GM19452 (cell line): ENCODE results near the gene YY1.
A peak's percentile ranks its signal among the peaks of the same experiment; 100 is the strongest.
"Not testable (repeated sequence)": the region's sequence is repeated elsewhere in the genome, so short reads cannot be mapped to it uniquely, and the experiment has no call there.

Experiments
- ATAC-seq: cut with Tn5 transposase; IDR thresholded peaks from one replicate; pipeline ENCODE4 v1.9.1; 2021; ENCODE audit not compliant: unreplicated experiment

YY1 gene

DNA sequence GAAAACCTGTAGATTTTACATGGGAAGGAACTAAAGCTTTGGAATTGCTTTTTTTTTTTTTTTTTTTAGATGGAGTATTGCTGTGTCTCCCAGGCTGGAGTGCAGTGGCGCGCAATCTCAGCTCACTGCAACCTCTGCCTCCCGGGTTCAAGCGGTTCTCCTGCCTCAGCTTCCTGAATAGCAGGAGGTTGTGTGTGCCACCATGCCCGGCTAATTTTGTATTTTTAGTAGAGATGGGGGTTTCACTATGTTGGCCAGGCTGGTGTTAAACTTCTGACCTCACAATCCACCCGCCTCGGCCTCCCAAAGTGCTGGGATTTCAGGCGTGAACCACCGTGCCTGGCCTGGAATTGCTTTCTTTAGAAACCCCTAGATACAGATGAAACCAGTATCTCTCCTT lies 44.5 kb downstream of the YY1 start:
- not testable (repeated sequence) for ATAC-seq

DNA sequence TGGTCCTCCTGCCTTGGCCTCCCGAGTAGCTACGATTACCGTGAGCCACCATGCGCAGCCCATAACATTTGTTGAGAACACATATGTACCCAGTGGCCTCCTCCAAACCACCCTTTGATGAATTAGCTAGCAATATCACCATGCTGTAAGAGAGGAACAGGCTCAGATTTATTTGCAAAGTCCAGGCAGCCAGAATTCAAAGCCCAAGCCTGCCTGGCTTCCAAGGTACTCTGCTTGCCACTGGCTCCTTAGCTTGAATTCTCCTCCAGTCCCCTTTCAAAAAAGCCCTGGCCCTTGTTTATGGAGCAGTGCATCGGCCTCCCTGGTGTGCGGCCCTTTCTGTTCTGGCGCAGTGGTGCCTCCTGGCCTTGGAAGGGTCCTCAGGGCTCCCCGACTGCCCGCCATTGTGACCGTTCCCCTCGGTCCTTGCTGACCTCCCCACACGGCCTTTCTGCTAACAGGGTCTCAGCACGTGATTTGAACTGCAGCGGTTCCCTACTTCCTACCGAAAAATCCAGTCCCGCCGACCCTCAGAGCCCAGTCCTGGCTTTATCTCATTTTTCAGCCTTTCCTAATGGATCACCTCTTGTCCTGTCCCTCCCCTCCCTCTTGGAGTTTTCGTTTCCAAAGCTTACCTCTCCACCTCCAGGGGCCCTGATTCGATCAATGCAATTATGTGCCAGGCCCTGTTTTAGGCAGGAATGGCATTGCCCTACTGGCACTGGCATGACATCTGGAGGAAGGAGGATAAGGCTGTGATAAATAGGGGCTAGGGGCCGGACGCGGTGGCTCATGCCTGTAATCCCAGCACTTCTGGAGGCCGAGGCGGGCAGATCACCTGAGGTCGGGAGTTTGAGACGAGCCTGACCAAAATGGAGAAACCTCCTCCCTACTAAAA lies 45.3 kb downstream of the YY1 start:
- ATAC-seq, result no peak

DNA sequence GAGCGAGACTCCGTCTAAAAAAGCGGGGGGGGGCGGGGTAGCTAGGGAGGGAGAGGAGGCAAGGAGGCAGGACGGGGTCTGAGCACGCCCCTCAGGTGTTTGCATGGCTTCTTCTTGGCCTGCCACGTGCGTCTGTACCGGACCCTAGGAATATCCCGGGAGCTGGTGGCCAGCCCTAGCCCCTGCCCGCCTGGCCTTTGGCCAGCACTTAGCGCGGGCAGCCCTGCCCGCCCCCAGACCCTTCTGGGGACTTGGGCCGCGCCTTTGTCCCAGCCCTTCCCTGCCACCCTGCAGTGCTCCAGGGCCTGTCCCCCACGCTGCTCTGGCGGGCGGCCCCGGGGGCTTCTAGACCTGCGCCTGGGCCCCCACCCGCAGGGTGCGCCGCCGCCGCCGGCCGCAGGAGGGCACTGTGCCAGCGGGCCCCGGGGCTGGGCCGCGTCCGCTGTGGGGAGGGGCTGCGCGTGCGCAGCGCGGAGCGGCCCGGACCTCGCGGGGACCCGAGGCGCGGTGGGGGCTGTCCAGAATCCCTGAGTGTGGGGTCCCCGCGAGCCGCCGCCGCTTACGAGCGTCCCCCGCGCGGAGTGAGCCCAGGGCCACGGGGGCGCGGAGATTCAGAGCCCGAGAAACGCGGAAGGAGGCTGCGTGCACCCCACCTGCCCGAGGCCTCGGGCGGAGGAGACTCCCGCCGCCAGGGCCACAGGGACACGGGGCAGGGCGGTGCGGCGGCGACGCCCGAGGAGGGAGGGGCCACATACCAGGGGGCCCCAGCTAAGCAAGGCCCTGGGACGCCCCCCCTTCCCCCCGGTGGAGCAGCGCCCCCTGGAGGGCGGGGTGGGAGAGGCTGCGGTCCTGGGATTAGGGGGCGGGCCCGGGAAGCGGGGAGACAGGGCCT lies 46.3 kb downstream of the YY1 start:
- ATAC-seq, result peak; percentile 91

DNA sequence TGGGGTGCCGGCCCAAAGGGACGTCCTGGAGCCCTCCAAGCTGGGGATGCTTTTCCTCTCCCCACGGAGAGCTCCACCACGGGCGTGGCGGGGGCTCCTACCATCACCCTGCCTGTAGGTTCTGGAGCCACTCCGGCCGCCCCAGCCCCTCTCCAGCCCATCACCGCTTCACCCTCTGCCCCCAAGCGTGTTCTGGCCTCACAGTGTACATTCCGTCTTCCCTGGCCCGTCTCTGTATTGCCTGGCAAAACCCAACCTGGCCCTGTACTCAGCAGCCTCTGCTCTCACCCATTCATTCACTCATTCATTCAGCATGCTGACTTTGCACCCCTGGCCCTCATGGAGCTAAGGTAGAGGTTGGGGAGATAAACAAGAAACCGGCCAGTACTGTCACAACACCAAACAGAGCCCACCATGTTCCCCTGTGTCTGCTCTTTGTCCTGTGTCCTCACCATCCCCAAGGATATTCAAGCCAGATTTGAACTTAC lies 47.0 kb downstream of the YY1 start:
- ATAC-seq, result no peak

DNA sequence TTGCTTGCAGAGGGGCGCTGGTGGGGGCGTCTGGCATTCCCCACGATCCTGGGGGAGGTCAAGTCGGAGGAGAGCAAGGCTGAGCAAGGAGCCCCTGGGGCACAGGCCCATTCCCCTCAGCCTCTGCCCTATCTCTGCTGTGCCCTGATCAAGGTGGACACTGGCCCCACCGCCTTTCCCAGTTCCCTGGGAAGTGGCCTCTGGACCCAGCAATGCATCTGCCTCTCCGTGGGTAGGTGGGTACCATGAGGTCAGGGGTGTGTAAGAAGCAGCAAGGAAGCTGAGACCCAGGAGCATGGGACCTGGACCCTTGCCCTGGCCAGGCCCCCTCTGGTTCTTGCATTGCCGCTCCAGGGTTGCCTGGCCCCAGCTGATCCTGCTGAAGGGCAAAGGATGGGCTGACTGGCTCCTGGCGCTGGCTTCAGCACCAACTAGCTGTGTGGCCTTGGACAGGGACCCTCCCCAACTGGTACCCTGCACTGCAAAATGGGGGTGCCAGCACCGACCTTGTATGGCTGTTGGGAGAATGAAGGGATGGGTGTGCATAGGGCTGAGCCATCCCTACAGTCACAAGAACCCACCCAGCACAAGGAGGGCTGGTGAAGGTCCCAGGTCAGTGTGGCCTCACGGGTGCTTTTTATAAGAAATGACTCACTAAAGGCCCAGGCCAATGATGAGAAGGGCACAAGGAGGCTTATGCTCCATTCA lies 47.7 kb downstream of the YY1 start:
- no peak for ATAC-seq

DNA sequence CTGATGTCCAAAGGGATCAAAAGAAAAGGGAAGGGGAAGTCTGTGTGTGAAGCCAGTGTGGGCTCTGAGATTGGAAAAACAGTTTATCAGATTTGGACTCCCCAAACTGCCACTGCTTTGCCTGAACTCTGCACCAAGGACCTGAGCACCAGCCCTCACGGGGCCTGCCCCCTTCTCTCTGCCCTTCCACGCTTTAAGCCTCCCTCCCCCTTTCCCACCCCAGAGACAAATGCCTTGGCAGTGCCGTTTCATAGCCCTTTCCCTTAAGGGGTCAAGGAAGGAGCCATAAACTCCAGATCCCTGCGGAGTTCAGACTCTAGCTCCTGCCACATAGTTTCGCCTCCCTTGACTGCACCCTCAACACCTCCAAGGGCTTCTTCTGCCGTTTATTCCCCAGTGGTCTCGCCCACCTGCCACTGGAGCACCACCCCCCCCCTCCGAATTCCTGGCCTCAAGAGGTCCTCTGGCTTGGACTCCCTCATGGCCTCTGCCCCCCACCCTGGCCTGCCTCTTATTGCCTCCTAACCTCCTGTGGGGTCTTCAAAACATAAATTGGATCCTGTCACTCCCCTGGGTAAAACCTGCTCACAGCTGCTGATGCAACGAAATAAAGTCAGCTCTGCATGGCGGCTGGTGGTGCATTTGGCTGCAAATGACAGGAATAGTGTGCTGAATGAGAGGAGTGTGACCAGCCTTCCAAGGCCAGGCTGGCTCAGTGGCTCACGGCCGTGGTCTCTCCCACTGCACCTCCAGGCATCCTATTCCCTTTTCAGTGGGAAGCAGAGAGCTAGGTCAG lies 48.5 kb downstream of the YY1 start:
- ATAC-seq, result no peak

DNA sequence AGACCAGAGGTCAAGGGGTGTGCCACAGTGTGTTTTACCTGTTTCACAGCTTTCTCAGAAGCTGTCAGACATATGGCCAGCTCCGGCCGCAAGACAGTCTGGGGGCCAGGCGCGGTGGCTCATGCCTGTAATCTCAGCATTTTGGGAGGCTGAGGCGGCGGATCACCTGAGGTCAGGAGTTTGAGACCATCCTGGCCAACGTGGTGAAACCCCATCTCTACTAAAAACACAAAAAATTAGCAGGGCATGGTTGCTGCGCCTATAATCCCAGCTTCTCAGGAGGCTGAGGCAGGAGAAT lies 49.0 kb downstream of the YY1 start:
- ATAC-seq, result not testable (repeated sequence)

DNA sequence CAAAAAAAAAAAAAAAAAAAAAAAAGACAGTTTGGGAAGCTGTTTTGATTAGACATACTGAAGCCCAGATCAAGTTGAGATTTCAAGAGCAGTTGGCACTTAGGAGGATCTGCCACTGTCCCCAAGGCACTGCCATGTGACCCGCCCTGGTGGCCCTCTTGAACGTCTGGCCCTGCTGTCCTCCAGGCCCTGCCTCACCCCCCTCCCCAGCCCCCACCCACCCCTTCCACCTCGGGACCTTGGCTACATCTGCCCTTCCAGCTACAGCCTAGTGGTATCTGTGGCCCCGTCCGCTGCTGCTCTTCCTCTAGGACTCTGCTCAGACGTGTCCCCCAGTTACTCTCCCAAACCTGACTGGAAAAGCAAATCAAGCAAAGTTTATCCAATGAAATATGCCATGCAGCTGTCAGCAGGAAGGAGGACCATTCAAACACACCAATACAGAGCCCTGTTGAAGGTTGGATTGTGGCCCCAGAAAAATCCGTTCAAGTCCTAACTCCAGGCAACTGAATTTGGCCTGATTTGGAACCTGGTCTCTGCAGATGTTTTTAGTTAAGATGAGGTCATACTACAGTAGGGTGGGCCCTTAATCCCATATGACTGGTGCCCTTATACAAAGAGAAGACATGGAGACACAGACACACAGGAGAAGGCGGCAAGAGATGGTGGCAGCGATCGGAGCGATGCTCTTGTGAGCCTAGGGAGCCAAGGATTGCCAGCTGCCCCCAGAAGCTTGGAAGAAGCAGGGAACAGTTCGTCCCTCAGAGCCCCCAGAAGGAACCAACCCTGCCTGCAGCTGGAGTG lies 49.6 kb downstream of the YY1 start:
- no peak for ATAC-seq

DNA sequence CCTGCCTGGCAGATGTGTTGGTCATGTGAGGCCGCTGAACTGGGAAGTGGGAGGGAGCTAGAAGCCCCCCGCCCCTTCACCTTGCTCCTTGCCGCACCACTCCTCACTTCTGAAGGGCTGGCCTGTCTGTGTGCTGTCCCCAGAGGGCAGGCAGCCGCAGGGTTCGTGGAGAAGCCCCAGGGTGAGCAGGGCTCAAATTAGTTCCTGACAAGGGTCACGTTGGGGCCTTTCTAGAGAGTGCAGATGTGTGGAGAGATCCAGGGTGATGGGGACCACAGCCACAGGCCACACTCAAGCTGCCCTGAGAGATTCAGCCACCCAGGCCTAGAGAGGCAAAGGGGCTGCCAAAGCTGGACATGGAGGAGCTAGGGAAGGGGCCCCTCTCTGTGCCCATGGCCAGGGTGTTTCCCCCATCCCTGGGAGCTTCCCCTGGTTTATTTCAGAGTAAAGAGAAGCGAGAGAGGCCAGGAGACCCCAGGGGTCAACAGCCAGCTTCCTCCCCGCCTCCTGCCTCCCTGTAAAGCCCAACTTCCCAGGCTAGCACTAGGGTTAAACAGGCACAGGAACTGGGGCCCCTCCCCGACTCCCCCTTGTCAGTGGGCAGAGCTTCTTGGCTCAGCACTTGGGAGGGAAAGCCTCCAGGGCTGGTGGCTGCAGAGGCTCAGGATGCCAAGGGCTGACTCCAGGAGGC lies 51.1 kb downstream of the YY1 start:
- ATAC-seq, result no peak

DNA sequence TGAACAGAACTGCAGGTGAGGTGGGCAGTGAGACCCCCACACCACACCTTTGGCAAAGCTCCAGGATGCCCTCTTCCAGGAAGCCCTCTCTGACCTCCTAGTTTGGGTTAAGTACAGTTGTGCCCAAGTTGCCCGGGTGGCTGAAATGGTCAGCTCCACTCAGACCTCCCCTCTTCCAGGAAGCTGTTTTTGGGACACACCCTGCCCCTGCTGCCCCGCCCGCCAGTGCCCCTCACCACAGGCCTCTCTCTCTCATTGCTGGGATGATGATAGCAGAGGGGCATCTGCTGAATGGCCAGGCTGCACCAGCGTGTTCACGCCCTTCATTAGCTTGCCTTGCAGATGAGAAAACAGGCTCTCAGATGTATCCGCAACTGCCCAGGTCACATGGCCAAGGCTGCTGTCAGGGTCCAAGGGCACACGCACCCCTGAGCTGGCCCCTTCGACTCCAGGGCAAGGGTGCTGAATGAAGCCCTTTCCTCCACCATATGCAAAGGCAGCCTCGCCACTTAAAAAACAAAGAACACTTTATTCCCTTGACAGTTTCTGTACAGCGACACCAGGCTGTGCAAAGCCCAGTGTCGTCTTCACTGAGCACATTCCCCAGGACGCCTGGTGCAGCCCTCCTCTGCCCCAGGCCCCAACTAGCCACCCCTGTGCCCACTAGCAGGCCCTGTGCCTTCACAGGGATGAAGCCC lies 51.8 kb downstream of the YY1 start:
- no peak for ATAC-seq

DNA sequence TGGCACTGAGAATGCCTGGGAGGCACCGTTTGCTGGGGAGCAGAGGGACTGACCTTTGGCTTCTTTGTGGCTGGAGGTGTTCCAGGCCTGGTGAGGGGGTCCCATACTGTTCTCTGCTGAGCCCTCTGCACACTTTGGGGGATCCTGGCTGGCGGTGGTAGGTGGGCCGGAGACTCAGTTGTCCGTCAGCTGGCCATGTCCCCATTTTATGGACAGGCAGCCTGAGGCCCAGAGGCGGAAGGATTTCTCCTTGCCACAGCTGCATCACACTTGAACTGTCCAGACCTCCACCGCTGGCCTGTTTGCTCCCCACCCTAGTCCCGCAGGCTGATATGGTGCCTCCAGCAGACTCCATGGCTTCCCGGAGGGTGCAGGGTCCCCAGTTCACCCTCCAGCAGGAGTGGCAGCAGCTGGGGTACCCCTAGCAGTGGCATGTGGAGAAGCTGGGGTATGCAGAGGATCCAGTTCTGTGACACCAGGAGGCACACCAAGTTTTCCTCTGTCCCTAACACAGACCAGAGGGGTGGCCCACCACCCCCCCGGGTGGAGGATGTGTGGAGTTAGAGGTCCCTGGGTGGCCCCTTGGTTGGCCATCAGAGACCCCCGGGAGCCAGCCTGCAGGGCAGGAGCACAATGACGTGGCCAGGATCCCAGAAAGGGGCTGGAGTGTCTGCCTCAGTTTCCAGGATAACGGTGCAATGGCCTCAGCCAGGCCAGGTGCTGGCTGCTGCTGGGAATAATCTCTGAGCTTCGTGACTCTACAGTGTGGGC lies 52.5 kb downstream of the YY1 start:
- ATAC-seq, result no peak

DNA sequence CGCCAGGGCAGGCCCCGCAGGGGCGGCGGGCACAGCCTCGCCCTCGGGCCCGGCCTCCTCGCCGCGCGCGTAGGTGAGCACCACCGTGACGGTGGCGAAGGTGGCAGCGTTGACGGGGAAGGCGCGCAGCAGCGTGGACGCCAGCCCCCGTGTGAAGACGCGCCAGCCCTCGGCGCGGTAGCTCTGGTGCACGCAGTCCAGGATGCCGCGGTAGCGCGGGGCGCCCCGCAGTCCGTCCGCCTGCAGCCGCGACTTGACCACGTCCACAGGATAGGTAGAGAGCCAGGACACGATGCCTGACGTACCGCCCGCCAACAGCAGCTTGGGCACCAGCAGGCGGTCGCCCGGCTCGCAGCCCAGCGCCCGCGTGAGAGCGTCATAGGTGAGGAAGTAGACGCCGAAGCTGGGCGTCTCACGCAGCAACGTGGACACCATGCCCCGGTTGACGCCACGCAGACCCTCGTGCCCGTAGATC lies 53.4 kb downstream of the YY1 start:
- ATAC-seq, result no peak

DNA sequence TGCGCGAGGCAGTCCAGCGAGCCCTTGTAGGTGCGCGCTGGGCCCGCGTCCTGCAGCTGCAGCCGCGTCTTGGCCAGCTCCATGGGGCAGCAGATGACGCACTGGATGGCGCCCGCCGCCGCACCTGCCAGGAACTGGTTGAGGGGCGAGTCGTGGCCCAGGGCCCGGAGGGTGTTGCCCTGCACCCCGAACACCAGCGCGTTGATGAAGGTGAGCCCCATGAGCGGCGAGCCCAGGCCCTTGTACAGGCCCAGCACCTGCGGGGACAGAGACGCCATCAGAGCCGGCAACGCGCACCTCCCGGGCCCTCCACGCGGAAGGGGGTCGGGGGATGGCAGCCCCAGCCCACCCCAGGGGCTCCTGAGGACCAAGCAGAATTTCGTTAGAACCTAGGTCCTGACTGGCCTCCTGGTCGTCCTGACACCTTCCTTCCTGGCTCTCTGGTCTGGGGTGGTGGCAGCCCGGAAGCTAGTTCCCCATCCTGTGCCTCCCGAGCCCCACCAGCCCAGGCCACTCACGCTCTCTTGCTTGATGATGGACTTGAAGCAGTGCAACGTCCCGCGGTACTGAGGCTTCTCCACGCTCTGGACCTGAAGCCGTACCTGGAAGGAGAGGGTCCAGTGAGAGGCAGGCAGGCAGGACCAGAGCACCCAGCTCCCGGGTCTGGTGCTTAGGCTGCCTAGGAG lies 54.0 kb downstream of the YY1 start:
- no peak for ATAC-seq

DNA sequence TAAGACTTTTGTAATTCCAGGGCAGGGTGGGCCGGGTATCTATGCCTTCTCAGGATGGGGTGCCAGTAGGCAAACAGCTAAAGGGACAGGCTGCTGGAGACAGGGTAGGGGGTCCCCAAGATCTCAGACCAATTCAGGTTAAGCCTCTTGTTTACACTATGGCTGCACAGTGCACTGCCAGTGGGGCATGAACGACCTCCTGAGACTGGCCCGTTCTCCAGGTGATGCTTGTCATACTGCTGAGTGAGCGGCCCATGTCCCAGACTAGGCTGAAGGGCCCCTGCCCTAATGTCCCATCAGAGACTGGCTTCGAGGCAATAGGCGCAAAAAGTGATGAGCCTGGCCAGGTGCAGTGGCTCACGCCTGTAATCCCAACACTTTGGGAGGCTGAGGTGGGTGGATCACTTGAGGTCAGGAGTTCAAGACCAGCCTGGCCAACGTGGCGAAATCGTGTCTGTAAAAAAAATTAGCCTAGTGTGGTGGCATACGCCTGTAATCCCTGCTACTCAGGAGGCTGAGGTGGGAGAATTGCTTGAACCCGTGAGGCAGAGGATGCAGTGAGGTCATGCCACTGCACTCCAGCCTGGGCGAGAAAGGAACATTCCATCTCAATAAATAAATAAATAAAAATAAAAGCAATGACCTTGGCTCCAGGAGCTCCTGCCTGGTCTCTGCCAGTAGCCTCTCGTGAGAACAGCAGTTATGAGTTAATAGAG lies 54.7 kb downstream of the YY1 start:
- ATAC-seq, result no peak

DNA sequence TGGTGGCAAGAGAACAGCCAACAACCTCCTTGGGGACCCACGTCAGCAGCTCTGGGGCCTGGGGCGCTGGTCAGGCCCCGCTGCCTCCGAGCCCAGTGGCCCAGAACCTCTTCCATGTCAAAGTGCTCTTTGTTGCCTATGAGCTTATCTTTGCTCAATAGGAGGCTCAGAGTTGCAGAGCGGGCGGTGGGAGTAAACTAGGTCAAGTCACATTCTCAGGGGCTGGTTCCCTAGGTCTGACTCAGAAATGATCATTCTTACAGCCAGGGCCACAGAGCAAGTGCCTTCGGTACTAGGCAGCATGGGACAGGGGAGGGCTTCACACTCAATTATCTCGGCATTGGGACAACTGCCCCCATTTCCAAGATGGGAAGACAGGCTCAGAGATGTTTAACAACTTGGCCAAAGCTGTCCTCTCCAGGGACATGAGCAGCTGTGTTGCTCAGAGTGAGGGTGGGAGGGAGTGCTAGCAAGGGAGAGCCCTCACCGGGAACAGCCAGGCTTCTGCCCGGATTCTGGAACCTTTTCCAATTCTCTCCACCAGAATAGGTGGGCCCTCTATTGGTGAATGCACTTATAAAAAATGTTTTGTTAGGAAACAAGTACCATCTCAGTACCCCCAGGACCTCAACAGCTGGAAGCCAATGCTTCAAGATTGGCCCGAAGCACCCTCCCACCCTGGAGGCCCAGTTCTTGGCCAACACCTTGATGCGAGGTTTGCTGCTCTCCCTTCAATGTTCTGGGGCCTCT lies 55.4 kb downstream of the YY1 start:
- ATAC-seq, result no peak

DNA sequence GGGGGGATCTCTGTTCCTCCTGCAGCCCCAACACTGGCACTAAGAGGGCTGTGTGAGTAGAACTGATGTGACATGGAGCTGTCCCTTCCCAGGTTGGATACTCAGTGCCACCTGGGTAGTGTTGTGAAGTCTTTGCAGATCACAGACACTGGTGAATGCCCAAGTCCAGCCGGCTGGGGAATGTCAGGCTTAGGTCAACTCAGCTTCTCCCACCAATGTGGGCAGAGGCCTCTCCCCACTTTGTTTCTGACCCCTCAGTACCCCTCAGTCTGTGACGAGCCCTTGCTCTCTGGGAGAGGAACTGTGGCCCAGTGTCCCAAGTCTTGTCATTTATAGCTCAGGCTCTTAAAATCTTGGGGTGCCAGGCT lies 56.0 kb downstream of the YY1 start:
- no peak for ATAC-seq
